H1 (cell line): ENCODE results near the gene HMGN1. TPM values are rescaled to one million over a fixed set of nuclear protein-coding genes. Genes with fewer than 3 reads are reported as not detected.

Experiments used
- CTCF ChIA-PET: fragments of 300-600 bp; sonication (Branson Sonifier 250); formaldehyde crosslinking; loops from one replicate; lab custom pipeline; 2021; ENCODE audit not compliant: partially characterized antibody; lab: Charles Lee
- POLR2A ChIA-PET: fragments of 300-600 bp; sonication (Branson Sonifier 250); formaldehyde crosslinking; loops from one replicate; lab custom pipeline; 2021; ENCODE audit warnings: inconsistent platforms; ENCODE audit not compliant: partially characterized antibody; lab: Charles Lee
- DNase-seq, 2 experiments: peaks; one replicate each; pipeline versions ENCODE4 v3.0.0 to v3.0.0-alpha.2; 2010 to 2022; ENCODE audit warnings: low spot score in 2 of 2, low read depth in 1 of 2, mixed read lengths in 1 of 2
- FAIRE-seq: peaks from 2 replicates; lab custom pipeline; 2011; peaks lifted over from hg19 to GRCh38; lab: Jason Lieb, UNC
- H2AFZ ChIP-seq: 2 replicates; pipeline ENCODE4 v1.8.1; 2012; ENCODE audit warnings: low read length, inconsistent platforms
- H2AK5ac ChIP-seq: 2 replicates; pipeline ENCODE4 v1.6.1; 2013; ENCODE audit warnings: low read depth, low read length
- H2BK120ac ChIP-seq: replicated peaks from 2 replicates; pipeline ENCODE3; 2013; ENCODE audit warnings: low read depth, low read length, inconsistent platforms
- H2BK12ac ChIP-seq: 2 replicates; pipeline ENCODE4 v1.6.1; 2013; ENCODE audit warnings: low read depth, low read length
- H2BK15ac ChIP-seq: 2 replicates; pipeline ENCODE4 v1.6.1; 2013; ENCODE audit warnings: low read length
- H2BK20ac ChIP-seq: 2 replicates; pipeline ENCODE4 v1.6.1; 2013; ENCODE audit warnings: low read length
- H2BK5ac ChIP-seq: 2 replicates; pipeline ENCODE4 v1.6.1; 2013; ENCODE audit warnings: low read depth, low read length
- H3K14ac ChIP-seq: 2 replicates; pipeline ENCODE4 v1.6.1; 2013; ENCODE audit warnings: inconsistent platforms; ENCODE audit not compliant: insufficient read length
- H3K18ac ChIP-seq: 2 replicates; pipeline ENCODE4 v1.6.1; 2013; ENCODE audit warnings: low read length; ENCODE audit errors: extremely low read depth
- H3K23ac ChIP-seq: 2 replicates; pipeline ENCODE4 v1.6.1; 2013; ENCODE audit warnings: inconsistent platforms; ENCODE audit not compliant: insufficient read length
- H3K23me2 ChIP-seq: 2 replicates; pipeline ENCODE4 v1.6.1; 2013; ENCODE audit warnings: low read depth, low read length
- H3K27ac ChIP-seq: 2 replicates; pipeline ENCODE4 v1.6.1; 2011; ENCODE audit warnings: low read depth, low read length, inconsistent platforms
- H3K27me3 ChIP-seq, 4 experiments: replicated peaks in 1 of 4; 1 replicate in 1 of 4; 2 replicates in 3 of 4; pipeline versions ENCODE4 v1.6.1 to v1.8.1; 2011 to 2013; ENCODE audit warnings: low read length in 3 of 4, mild to moderate bottlenecking in 3 of 4, inconsistent platforms in 2 of 4, mixed read lengths in 2 of 4, moderate library complexity in 1 of 4; ENCODE audit not compliant: control insufficient read depth in 3 of 4, insufficient read depth in 3 of 4; ENCODE audit errors: extremely low read depth in 1 of 4
- H3K36me3 ChIP-seq, 4 experiments: 2 replicates each; pipeline versions ENCODE4 v1.6.1 to v1.8.1; 2011 to 2013; ENCODE audit warnings: mild to moderate bottlenecking in 4 of 4, low read length in 3 of 4, moderate library complexity in 2 of 4, control low read depth in 1 of 4, inconsistent platforms in 1 of 4; ENCODE audit not compliant: insufficient read depth in 4 of 4, control insufficient read depth in 2 of 4
- H3K4ac ChIP-seq: replicated peaks from 2 replicates; pipeline ENCODE3; 2013; ENCODE audit warnings: low read length, low read depth, mixed read lengths, inconsistent platforms; ENCODE audit not compliant: insufficient read length
- H3K4me1 ChIP-seq, 4 experiments: replicated peaks in 1 of 4; 1 replicate in 1 of 4; 2 replicates in 3 of 4; pipeline versions ENCODE4 v1.6.1 to v1.8.1; 2011 to 2013; ENCODE audit warnings: low read length in 3 of 4, inconsistent platforms in 2 of 4, mixed read lengths in 1 of 4; ENCODE audit not compliant: insufficient read depth in 4 of 4, control insufficient read depth in 3 of 4
- H3K4me2 ChIP-seq, 2 experiments: 2 replicates each; pipeline versions ENCODE4 v1.6.1 to v1.8.1; 2011 to 2013; ENCODE audit warnings: low read depth in 2 of 2, low read length in 2 of 2, control low read depth in 1 of 2, inconsistent platforms in 1 of 2, mild to moderate bottlenecking in 1 of 2; ENCODE audit not compliant: insufficient read depth in 1 of 2
- H3K4me3 ChIP-seq, 4 experiments: fragments of 200-600, 300-600 bp in 1 of 4; sonication (generic), shearing (Covaris generic), sonication (Bioruptor Twin) in 1 of 4; 2 replicates each; pipeline versions ENCODE4 v1.5.1 to v1.8.1; 2011 to 2016; ENCODE audit warnings: low read length in 4 of 4, low read depth in 3 of 4, control low read depth in 2 of 4, inconsistent platforms in 2 of 4, mild to moderate bottlenecking in 2 of 4, mixed read lengths in 1 of 4, moderate library complexity in 1 of 4; ENCODE audit not compliant: insufficient read depth in 2 of 4; ENCODE audit errors: extremely low read depth in 1 of 4
- H3K56ac ChIP-seq: replicated peaks from 2 replicates; pipeline ENCODE3; 2013; ENCODE audit warnings: low read depth, mild to moderate bottlenecking, mixed read lengths, low read length, inconsistent platforms; ENCODE audit not compliant: insufficient read length
- H3K79me1 ChIP-seq: 2 replicates; pipeline ENCODE4 v1.6.1; 2013; ENCODE audit warnings: low read depth, low read length, control low read depth
- H3K79me2 ChIP-seq, 2 experiments: 2 replicates each; pipeline versions ENCODE4 v1.6.1 to v1.8.1; 2012 to 2013; ENCODE audit warnings: low read length in 2 of 2, mild to moderate bottlenecking in 2 of 2, inconsistent platforms in 1 of 2; ENCODE audit not compliant: insufficient read depth in 2 of 2, control insufficient read depth in 1 of 2
- H3K9ac ChIP-seq, 4 experiments: replicated peaks in 1 of 4; 1 replicate in 1 of 4; 2 replicates in 3 of 4; pipeline versions ENCODE4 v1.6.1 to v1.8.1; 2011 to 2013; ENCODE audit warnings: low read depth in 3 of 4, low read length in 3 of 4, control low read depth in 2 of 4, mild to moderate bottlenecking in 2 of 4, moderate library complexity in 2 of 4, inconsistent platforms in 1 of 4; ENCODE audit errors: extremely low read depth in 1 of 4
- H3K9me3 ChIP-seq, 2 experiments: 2 replicates each; pipeline versions ENCODE4 v1.6.1 to v1.8.1; 2012 to 2013; ENCODE audit warnings: mild to moderate bottlenecking in 2 of 2, moderate library complexity in 2 of 2, control low read depth in 1 of 2, inconsistent platforms in 1 of 2, low read depth in 1 of 2, low read length in 1 of 2, mixed read lengths in 1 of 2; ENCODE audit not compliant: insufficient read depth in 2 of 2
- H4K20me1 ChIP-seq, 2 experiments: replicated peaks in 1 of 2; 2 replicates each; pipeline versions ENCODE3 to v1.8.1; 2011 to 2013; ENCODE audit warnings: inconsistent platforms in 2 of 2, low read length in 2 of 2, mild to moderate bottlenecking in 1 of 2; ENCODE audit not compliant: insufficient read depth in 2 of 2, control insufficient read depth in 1 of 2
- H4K5ac ChIP-seq: 2 replicates; pipeline ENCODE4 v1.6.1; 2013; ENCODE audit warnings: low read length, low read depth, mixed read lengths, inconsistent platforms; ENCODE audit not compliant: insufficient read length
- H4K8ac ChIP-seq: 2 replicates; pipeline ENCODE4 v1.8.0; 2013; ENCODE audit warnings: mild to moderate bottlenecking, moderate library complexity, low read length, inconsistent platforms; ENCODE audit not compliant: insufficient read depth; ENCODE audit errors: extremely low read depth
- H4K91ac ChIP-seq: replicated peaks from 2 replicates; pipeline ENCODE3; 2013; ENCODE audit warnings: low read length, mixed read lengths, inconsistent platforms; ENCODE audit not compliant: insufficient read length
- CHD2 ChIP-seq: IDR thresholded peaks from 2 replicates; pipeline ENCODE4 v1.6.1; 2012; ENCODE audit warnings: low read length, improper control_type of control experiment
- TEAD4 ChIP-seq: IDR thresholded peaks from 2 replicates; pipeline ENCODE4 v1.6.1; 2012; ENCODE audit warnings: low read depth, low read length, inconsistent platforms, mixed read lengths
- whole genome bisulfite sequencing, 2 experiments: shearing (Covaris generic) in 1 of 2; methylation state at CpG; one replicate each; pipeline versions ENCODE4 v1.1.6 to v1.1.7; 2013 to 2015; ENCODE audit warnings: low lambda C conversion rate in 2 of 2, mixed read lengths in 2 of 2, inconsistent platforms in 1 of 2, low coverage in 1 of 2, missing lambda C conversion rate in 1 of 2; ENCODE audit not compliant: insufficient replicate concordance in 2 of 2, insufficient coverage in 1 of 2, insufficient read length in 1 of 2; ENCODE audit errors: extremely low coverage in 1 of 2, missing lambda C conversion rate in 1 of 2; 5-methylcytosine and 5-hydroxymethylcytosine counted together
- polyA plus RNA-seq, 7 experiments: library from polyadenylated mRNA; depleted of rRNA in 3 of 7; stranded (reverse) in 5 of 7; unstranded in 2 of 7; fragments of >200 nt in 5 of 7; fragments of 200-250 nt in 2 of 7; gene quantifications; 1 replicate in 5 of 7; 2 replicates in 1 of 7; 4 replicates in 1 of 7; pipeline versions ENCODE4 v1.2.1 to v1.2.3, GENCODE V29; 2011 to 2013; ENCODE audit warnings: missing spikeins in 2 of 7, mixed read lengths in 2 of 7
- total RNA-seq: library from RNA; stranded (reverse); fragmentation: NEBNext Ultra II Directional; extraction: Animal tissue kit (Norgen Biotek cat#: 25700); gene quantifications from 2 replicates; pipeline ENCODE4 v1.2.1, GENCODE V29; 2021

HMGN1 gene
- total and polyA plus RNA-seq, 2 of the 8 experiments (the other 6 are each of a cell fraction or from before 2014, with no cell fraction given): 279 to 505 TPM

DNA sequence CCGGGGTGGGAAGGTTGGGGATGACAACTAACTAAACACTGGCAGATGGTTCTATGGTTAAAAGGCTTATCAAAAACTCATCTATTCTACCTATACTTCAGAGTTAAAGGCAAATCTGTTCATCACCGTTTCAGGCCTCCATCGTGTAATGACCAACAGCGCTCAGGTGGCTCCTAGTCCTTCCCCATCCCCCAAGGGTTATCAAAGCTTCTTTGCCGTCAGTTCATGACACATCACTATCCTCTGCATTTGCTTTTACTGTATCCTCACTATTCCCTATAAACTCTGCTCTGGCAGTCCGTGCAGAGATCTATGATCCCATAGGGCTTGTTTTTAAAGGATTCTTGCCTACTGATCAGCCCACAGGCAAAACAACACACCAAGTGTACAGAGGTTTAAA, 8.2 kb downstream of the HMGN1 start:
- ChIA-PET CTCF (no interaction called here), POLR2A (interaction anchor here (0.8 to 6.6 kb wide), 13 partner anchors 7 to 105 kb away, joined by 3 to 80 read pairs (median 5); partner anchors contain the start of genes BRWD1, HMGN1 and LCA5L)
- FAIRE-seq (no peak), DNase-seq (no peak)
- Histone ChIP-seq H2BK15ac (no peak overlapping the region), H3K4me1 (peaks cover 0 to 3% (median 0%) of the 10 kb centered on the region in 4 experiments; a peak in 1 of 7 replicates), H3K27me3 (no peaks in the 10 kb centered on the region), H2BK20ac (no peak overlapping the region), H2AK5ac (no peak overlapping the region), H3K79me2 (peaks cover 0 to 9% of the 10 kb centered on the region in 2 experiments; a peak in 3 of 4 replicates), H3K18ac (no peak overlapping the region), H4K91ac (no peak overlapping the region), H3K23me2 (no peaks in the 10 kb centered on the region), H3K14ac (no peak overlapping the region), H2BK12ac (no peak overlapping the region), H3K9me3 (no peaks in the 10 kb centered on the region), H3K4me3 (no peak overlapping the region), H2AFZ (no peak overlapping the region), H4K5ac (no peak overlapping the region), H3K4ac (no peak overlapping the region), H3K9ac (no peak overlapping the region), H3K27ac (no peak overlapping the region), H2BK120ac (no peak overlapping the region), H3K56ac (no peak overlapping the region), H4K20me1 (peaks cover under 1 to 6% of the 10 kb centered on the region in 2 experiments), H3K79me1 (no peaks in the 10 kb centered on the region; the same call in 1 of the 2 replicates), H3K23ac (no peak overlapping the region), H3K4me2 (no peak overlapping the region), H4K8ac (no peak overlapping the region), H3K36me3 (peaks cover 14 to 46% (median 31%) of the 10 kb centered on the region in 4 experiments), H2BK5ac (no peak overlapping the region)
- 94% methylated on average over 6 of the region's 6 CpGs; no CpG with 5 or more reads in 1 of the 2 experiments for WGBS, 2 experiments
- TF ChIP-seq TEAD4 (no peak), CHD2 (no peak)
